H9 (cell line): Measurements from ENCODE around the gene GEN1. TPM values are rescaled to one million over a fixed set of nuclear protein-coding genes. Genes with fewer than 3 reads are reported as not detected.
A peak's percentile ranks its signal among the peaks of the same experiment; 100 is the strongest.

Experiments
- DNase-seq: peaks from one replicate; pipeline ENCODE4 v3.0.0-alpha.2; 2017
- H2AFZ ChIP-seq: one replicate; pipeline ENCODE4 v1.6.1; 2013; ENCODE audit warnings: mild to moderate bottlenecking, low read length, control low read depth, moderate library complexity
- H2AK5ac ChIP-seq: 2 replicates; pipeline ENCODE4 v1.6.1; 2013; ENCODE audit warnings: low read length, control low read depth, mixed read lengths; ENCODE audit not compliant: insufficient read length
- H2BK120ac ChIP-seq: one replicate; pipeline ENCODE4 v1.6.1; 2013; ENCODE audit warnings: low read depth, mild to moderate bottlenecking, low read length, control low read depth, inconsistent platforms; ENCODE audit not compliant: poor library complexity, severe bottlenecking
- H2BK12ac ChIP-seq: 2 replicates; pipeline ENCODE4 v1.6.1; 2013; ENCODE audit warnings: low read length, control low read depth, mixed read lengths, low read depth; ENCODE audit not compliant: insufficient read length
- H2BK15ac ChIP-seq: 2 replicates; pipeline ENCODE4 v1.6.1; 2013; ENCODE audit warnings: low read depth, low read length, control low read depth
- H2BK20ac ChIP-seq: one replicate; pipeline ENCODE4 v1.6.1; 2013; ENCODE audit warnings: low read depth, mild to moderate bottlenecking, low read length, control low read depth, inconsistent platforms; ENCODE audit not compliant: poor library complexity, severe bottlenecking
- H2BK5ac ChIP-seq: 2 replicates; pipeline ENCODE4 v1.6.1; 2013; ENCODE audit warnings: low read length, control low read depth, mixed read lengths; ENCODE audit not compliant: insufficient read length
- H3K14ac ChIP-seq: 2 replicates; pipeline ENCODE4 v1.6.1; 2013; ENCODE audit warnings: low read length, control low read depth; ENCODE audit not compliant: insufficient read depth
- H3K18ac ChIP-seq: 2 replicates; pipeline ENCODE4 v1.6.1; 2013; ENCODE audit warnings: low read depth, mild to moderate bottlenecking, mixed read lengths, low read length, control low read depth; ENCODE audit not compliant: insufficient read length
- H3K23ac ChIP-seq: 2 replicates; pipeline ENCODE4 v1.6.1; 2013; ENCODE audit warnings: low read length, control low read depth, mixed read lengths, low read depth; ENCODE audit not compliant: insufficient read length
- H3K23me2 ChIP-seq: 2 replicates; pipeline ENCODE4 v1.6.1; 2013; ENCODE audit warnings: low read depth, mild to moderate bottlenecking, mixed read lengths, low read length, control low read depth; ENCODE audit not compliant: insufficient read length, poor library complexity, severe bottlenecking
- H3K27ac ChIP-seq: 2 replicates; pipeline ENCODE4 v1.5.1; 2013; ENCODE audit warnings: low read length, control low read depth, mixed read lengths, low read depth; ENCODE audit not compliant: insufficient read length
- H3K27me3 ChIP-seq: 2 replicates; pipeline ENCODE4 v1.6.1; 2013; ENCODE audit warnings: low read length, control low read depth, inconsistent platforms; ENCODE audit not compliant: insufficient read depth
- H3K4ac ChIP-seq: 2 replicates; pipeline ENCODE4 v1.6.1; 2013; ENCODE audit warnings: low read depth, mild to moderate bottlenecking, control low read depth, inconsistent platforms, low read length, moderate library complexity
- H3K4me1 ChIP-seq: 2 replicates; pipeline ENCODE4 v1.6.1; 2013; ENCODE audit warnings: low read length, control low read depth, inconsistent platforms; ENCODE audit not compliant: insufficient read depth
- H3K4me2 ChIP-seq: 2 replicates; pipeline ENCODE4 v1.6.1; 2013; ENCODE audit warnings: low read length, control low read depth, mixed read lengths; ENCODE audit not compliant: insufficient read length, insufficient read depth
- H3K56ac ChIP-seq: 2 replicates; pipeline ENCODE4 v1.6.1; 2013; ENCODE audit warnings: low read depth, mild to moderate bottlenecking, mixed read lengths, low read length, control low read depth; ENCODE audit not compliant: insufficient read length
- H3K79me1 ChIP-seq: 2 replicates; pipeline ENCODE4 v1.6.1; 2013; ENCODE audit warnings: low read depth, mild to moderate bottlenecking, moderate library complexity, low read length, control low read depth, inconsistent platforms; ENCODE audit not compliant: insufficient read depth, poor library complexity, severe bottlenecking
- H3K79me2 ChIP-seq: 2 replicates; pipeline ENCODE4 v1.6.1; 2013; ENCODE audit warnings: low read length, control low read depth, inconsistent platforms; ENCODE audit not compliant: insufficient read depth
- H3K9ac ChIP-seq: 2 replicates; pipeline ENCODE4 v1.6.1; 2013; ENCODE audit warnings: low read length, control low read depth, mixed read lengths; ENCODE audit not compliant: insufficient read length; ENCODE audit errors: extremely low read depth
- H3K9me3 ChIP-seq: one replicate; pipeline ENCODE4 v1.6.1; 2013; ENCODE audit warnings: low read depth, low read length, inconsistent platforms; ENCODE audit not compliant: control insufficient read depth
- H3T11ph ChIP-seq: one replicate; pipeline ENCODE4 v1.6.1; 2013; ENCODE audit warnings: mild to moderate bottlenecking, low read length, control low read depth, inconsistent platforms
- H4K20me1 ChIP-seq: one replicate; pipeline ENCODE4 v1.6.1; 2013; ENCODE audit not compliant: control insufficient read depth, insufficient read length, insufficient read depth
- H4K5ac ChIP-seq: 2 replicates; pipeline ENCODE4 v1.6.1; 2013; ENCODE audit warnings: low read depth, mild to moderate bottlenecking, mixed read lengths, low read length, control low read depth; ENCODE audit not compliant: insufficient read length
- H4K8ac ChIP-seq: replicated peaks from 2 replicates; pipeline ENCODE4 v1.6.1; 2013; ENCODE audit warnings: low read length, control low read depth, mixed read lengths, low read depth; ENCODE audit not compliant: insufficient read length
- H4K91ac ChIP-seq: 2 replicates; pipeline ENCODE4 v1.6.1; 2013; ENCODE audit warnings: low read depth, mild to moderate bottlenecking, moderate library complexity, mixed read lengths, low read length, control low read depth; ENCODE audit not compliant: insufficient read length
- H3K27ac Mint-ChIP-seq, 3 experiments: 2 replicates in 2 of 3; 3 replicates in 1 of 3; pipeline ENCODE4 v1.8.0; 2020 to 2021; ENCODE audit warnings: mixed read lengths in 3 of 3, mild to moderate bottlenecking in 1 of 3, moderate library complexity in 1 of 3
- H3K27me3 Mint-ChIP-seq: 2 replicates; pipeline ENCODE4 v1.8.0; 2021; ENCODE audit warnings: low read depth, mild to moderate bottlenecking, moderate library complexity, mixed read lengths
- H3K36me3 Mint-ChIP-seq, 3 experiments: 2 replicates in 2 of 3; 3 replicates in 1 of 3; pipeline ENCODE4 v1.8.0; 2020 to 2021; ENCODE audit warnings: low read depth in 3 of 3, mixed read lengths in 3 of 3; ENCODE audit not compliant: insufficient read depth in 1 of 3
- H3K4me1 Mint-ChIP-seq, 2 experiments: 2 replicates each; pipeline ENCODE4 v1.8.0; 2020; ENCODE audit warnings: mixed read lengths in 2 of 2
- H3K4me3 Mint-ChIP-seq, 2 experiments: 2 replicates in 1 of 2; 3 replicates in 1 of 2; pipeline ENCODE4 v1.8.0; 2020 to 2021; ENCODE audit warnings: mild to moderate bottlenecking in 2 of 2, mixed read lengths in 2 of 2, moderate library complexity in 1 of 2
- H3K9me3 Mint-ChIP-seq, 2 experiments: 2 replicates in 1 of 2; 3 replicates in 1 of 2; pipeline ENCODE4 v1.8.0; 2020; ENCODE audit warnings: mild to moderate bottlenecking in 2 of 2, mixed read lengths in 2 of 2, moderate library complexity in 1 of 2
- WGBS: extraction: QIAGEN DNeasy Blood & Tissue Kit; methylation state at CpG from one replicate; pipeline ENCODE4 v1.1.7; 2013; ENCODE audit warnings: missing lambda C conversion rate, low lambda C conversion rate, mixed read lengths; ENCODE audit not compliant: insufficient read length; ENCODE audit errors: extremely low coverage; 5-methylcytosine and 5-hydroxymethylcytosine counted together
- total RNA-seq: library from RNA; stranded (reverse); gene quantifications from 2 replicates; pipeline ENCODE4 v1.2.1, GENCODE V29; 2021
- TF ChIP-seq, protein P1 (sequence below): fragments of 200-600 bp; sonication (generic); conservative IDR thresholded peaks from 3 replicates; pipeline ENCODE4 v1.8.0; 2021; ENCODE audit warnings: antibody characterized with exemption, mild to moderate bottlenecking

GEN1 gene
- total RNA-seq, 1 experiment from 2014 or later: 28.1 TPM

DNA sequence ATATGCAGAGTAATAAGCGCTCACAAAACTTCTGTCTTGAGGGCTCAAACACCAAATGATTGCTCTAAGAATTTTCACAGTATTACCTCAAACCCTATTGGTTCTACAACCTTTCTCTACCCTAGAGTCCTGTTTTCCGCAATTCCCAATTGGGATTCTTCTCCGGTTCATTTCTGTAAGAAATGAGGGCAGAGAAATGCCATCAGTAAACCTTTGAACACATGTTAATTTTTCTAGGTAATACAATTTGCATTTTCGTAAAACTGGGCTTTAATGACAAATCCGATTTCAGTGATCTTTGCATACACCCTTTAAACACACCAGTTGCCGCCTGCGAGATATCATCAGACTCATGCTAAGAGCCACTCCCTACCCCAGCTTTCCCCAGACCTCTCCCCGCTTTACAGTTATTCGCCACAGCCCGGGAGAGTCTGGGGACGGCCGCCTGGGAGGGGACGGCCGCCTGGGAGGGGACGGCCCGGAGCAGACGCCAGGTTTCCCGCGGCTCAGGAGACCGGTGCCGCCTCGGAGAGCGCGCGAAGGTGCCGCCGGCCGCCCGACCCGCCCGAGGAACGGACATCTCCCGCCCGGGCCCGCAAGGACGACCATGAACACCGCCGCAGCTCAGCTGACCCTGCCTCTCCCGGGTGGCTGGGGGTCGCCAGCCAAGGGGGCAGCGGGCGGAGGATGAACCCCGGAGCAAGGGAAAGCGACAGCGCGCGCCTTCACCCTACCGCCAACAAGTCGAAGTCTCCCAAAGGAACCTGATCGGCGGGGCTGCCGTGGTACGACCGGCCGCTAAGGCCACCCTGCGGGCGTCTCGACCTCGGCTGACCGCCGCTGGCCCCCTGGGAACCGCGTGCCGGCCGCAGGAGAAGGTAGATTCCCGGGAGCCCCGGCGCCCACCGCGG is 791 bp upstream of the GEN1 start:
- Histone ChIP-seq H3K4me1 (no peaks in the 10 kb centered on the region; the same call in 1 of the 2 replicates), H3K23ac (no peak overlapping the region), H3K23me2 (peaks cover 5% of the 10 kb centered on the region), H3K56ac (no peak overlapping the region), H3K9me3 (no peaks in the 10 kb centered on the region), H3K79me2 (peaks cover 19% of the 10 kb centered on the region; the same call in 1 of the 2 replicates), H2BK12ac (no peak overlapping the region), H3K79me1 (no peaks in the 10 kb centered on the region), H2AFZ (no peak overlapping the region), H3K4me2 (peak overlapping the region; percentile 97), H3K18ac (peak overlapping the region; percentile 88), H4K5ac (no peak overlapping the region), H4K20me1 (no peaks in the 10 kb centered on the region), H4K91ac (no peak overlapping the region), H3K27ac (no peak overlapping the region), H2BK5ac (no peak overlapping the region), H2AK5ac (no peak overlapping the region), H3K27me3 (no peaks in the 10 kb centered on the region), H2BK120ac (no peak overlapping the region), H4K8ac (no peak overlapping the region), H2BK20ac (no peak overlapping the region), H3T11ph (no peak overlapping the region), H3K4ac (no peak overlapping the region; the same call in 1 of the 2 replicates), H3K14ac (peak overlapping the region; percentile 80), H3K9ac (peak overlapping the region; percentile 87), H2BK15ac (no peak overlapping the region)
- Mint-ChIP-seq H3K27ac (peak overlapping the region; percentile 25 to 91 (median 89)), H3K27me3 (no peaks in the 10 kb centered on the region), H3K4me1 (peaks cover 33 to 41% of the 10 kb centered on the region in 2 experiments), H3K36me3 (no peaks in the 10 kb centered on the region; a peak in 1 of 7 replicates), H3K4me3 (peak overlapping the region; percentile 88 to 96), H3K9me3 (no peaks in the 10 kb centered on the region)
- TF ChIP-seq, protein P1, sequence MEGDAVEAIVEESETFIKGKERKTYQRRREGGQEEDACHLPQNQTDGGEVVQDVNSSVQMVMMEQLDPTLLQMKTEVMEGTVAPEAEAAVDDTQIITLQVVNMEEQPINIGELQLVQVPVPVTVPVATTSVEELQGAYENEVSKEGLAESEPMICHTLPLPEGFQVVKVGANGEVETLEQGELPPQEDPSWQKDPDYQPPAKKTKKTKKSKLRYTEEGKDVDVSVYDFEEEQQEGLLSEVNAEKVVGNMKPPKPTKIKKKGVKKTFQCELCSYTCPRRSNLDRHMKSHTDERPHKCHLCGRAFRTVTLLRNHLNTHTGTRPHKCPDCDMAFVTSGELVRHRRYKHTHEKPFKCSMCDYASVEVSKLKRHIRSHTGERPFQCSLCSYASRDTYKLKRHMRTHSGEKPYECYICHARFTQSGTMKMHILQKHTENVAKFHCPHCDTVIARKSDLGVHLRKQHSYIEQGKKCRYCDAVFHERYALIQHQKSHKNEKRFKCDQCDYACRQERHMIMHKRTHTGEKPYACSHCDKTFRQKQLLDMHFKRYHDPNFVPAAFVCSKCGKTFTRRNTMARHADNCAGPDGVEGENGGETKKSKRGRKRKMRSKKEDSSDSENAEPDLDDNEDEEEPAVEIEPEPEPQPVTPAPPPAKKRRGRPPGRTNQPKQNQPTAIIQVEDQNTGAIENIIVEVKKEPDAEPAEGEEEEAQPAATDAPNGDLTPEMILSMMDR: no peak
- DNase-seq: peak; percentile 47
- WGBS: no CpG with 5 or more reads among the region's 70 CpGs
